Neural cell (in vitro differentiated cells): Measurements from ENCODE around the gene MB21D2.

Experiments used
- CTCF ChIP-seq: fragments of 450-650 bp; IDR thresholded peaks from 2 replicates; pipeline ENCODE4 v1.5.1; 2014; ENCODE audit warnings: antibody characterized with exemption, mild to moderate bottlenecking, moderate library complexity; ENCODE audit not compliant: poor library complexity, severe bottlenecking
- EZH2 ChIP-seq: fragments of 200-600, 300-800 bp; shearing (Covaris generic), sonication (generic); IDR thresholded peaks from 2 replicates; pipeline ENCODE4 v1.6.1; 2014; ENCODE audit warnings: antibody characterized with exemption, low read length, borderline replicate concordance, mild to moderate bottlenecking; ENCODE audit not compliant: insufficient read depth, poor library complexity, severe bottlenecking
- POLR2AphosphoS5 ChIP-seq: IDR thresholded peaks from 2 replicates; pipeline ENCODE4 v1.6.1; 2012
- TAF1 ChIP-seq: IDR thresholded peaks from 2 replicates; pipeline ENCODE4 v1.6.1; 2012; ENCODE audit warnings: low read depth

- no peak for TF ChIP-seq CTCF
- TF ChIP-seq POLR2AphosphoS5, result no peak
- TF ChIP-seq EZH2, result no peak
- TF ChIP-seq TAF1, result no peak
Measured at GRCh38 chr3:192914848-192915247, 2.8 kb downstream of the MB21D2 start.
